K562 (cell line): Measurements from ENCODE around the gene BZW2. TPM values are rescaled to one million over a fixed set of nuclear protein-coding genes. Genes with fewer than 3 reads are reported as not detected.
A peak's percentile ranks its signal among the peaks of the same experiment; 100 is the strongest.

Experiments used
- CBX1 ChIP-seq: sonication (generic); IDR thresholded peaks from 2 replicates; pipeline ENCODE4 v1.6.1; 2016; ENCODE audit warnings: antibody characterized with exemption, low read depth, mild to moderate bottlenecking
- CLOCK ChIP-seq: fragments of 250-450 bp; sonication (Bioruptor Pico); IDR thresholded peaks from 2 replicates; pipeline ENCODE4 v1.4.0; 2020; ENCODE audit warnings: mild to moderate bottlenecking, moderate library complexity, borderline replicate concordance
- ELF1 ChIP-seq: fragments of 200-800 bp; sonication (Bioruptor generic); IDR thresholded peaks from 2 replicates; pipeline ENCODE4 v1.6.1; 2016; ENCODE audit warnings: missing genetic modification characterization, missing compliant biosample characterization
- RBBP5 ChIP-seq: fragments of 200-600 bp; sonication (generic); IDR thresholded peaks from 2 replicates; pipeline ENCODE4 v1.6.1; 2012; ENCODE audit warnings: borderline replicate concordance, mild to moderate bottlenecking, low read length, control low read depth, inconsistent platforms; ENCODE audit not compliant: insufficient read depth, poor library complexity, severe bottlenecking
- RUNX1 ChIP-seq: sonication (generic); IDR thresholded peaks from 2 replicates; pipeline ENCODE4 v1.6.1; 2016; ENCODE audit warnings: antibody characterized with exemption, low read depth
- SFPQ ChIP-seq: fragments of 200-400 bp; formaldehyde crosslinking; IDR thresholded peaks from 2 replicates; pipeline ENCODE4 v1.6.1; 2017; ENCODE audit warnings: mild to moderate bottlenecking, low read depth, low read length, moderate library complexity
- SMC3 ChIP-seq: conservative IDR thresholded peaks from 2 replicates; pipeline ENCODE4 v1.6.1; 2011; ENCODE audit warnings: low read depth, low read length, improper control_type of control experiment; ENCODE audit not compliant: insufficient read depth
- SUPT5H ChIP-seq: fragments of 450-650 bp; IDR thresholded peaks from 2 replicates; pipeline ENCODE4 v1.6.1; 2016
- TRIM25 ChIP-seq: fragments of 450-650 bp; IDR thresholded peaks from 2 replicates; pipeline ENCODE4 v1.7.0; 2016; ENCODE audit warnings: borderline replicate concordance
- ZC3H4 ChIP-seq: sonication (generic); formaldehyde crosslinking; IDR thresholded peaks from 2 replicates; pipeline ENCODE4 v1.9.0; 2021; ENCODE audit warnings: missing genetic modification reagents, borderline replicate concordance
- ZNF444 ChIP-seq: fragments of 250-450 bp; sonication (Bioruptor Pico); IDR thresholded peaks from 2 replicates; pipeline ENCODE4 v1.4.0; 2020; ENCODE audit warnings: mild to moderate bottlenecking, moderate library complexity
- polyA plus RNA-seq, 8 experiments: library from polyadenylated mRNA; depleted of rRNA in 4 of 8; stranded (reverse) in 5 of 8; unstranded in 3 of 8; fragments of >200 nt; fragmentation: Nextera tagmentation in 2 of 8; fragmentation: Illumina TruSeq in 1 of 8; extraction: Ambion mirVana in 2 of 8; extraction: Trizol in 1 of 8; gene quantifications; 2 replicates each; pipeline versions ENCODE4 v1.2.1 to v1.2.3, GENCODE V29; 2011 to 2014; ENCODE audit warnings: inconsistent platforms in 1 of 8, missing spikeins in 1 of 8
- total RNA-seq, 7 experiments: library from RNA; depleted of rRNA in 6 of 7; stranded (reverse); fragments of >200 nt in 6 of 7; fragmentation: Illumina TruSeq in 2 of 7; extraction: Trizol in 2 of 7; gene quantifications; 2 replicates each; pipeline versions ENCODE4 v1.2.1 to v1.2.3, GENCODE V29; 2011 to 2021; ENCODE audit warnings: low replicate concordance in 1 of 7
- TF ChIP-seq, protein P1 (sequence below): fragments of 450-650 bp; IDR thresholded peaks from 2 replicates; pipeline ENCODE4 v1.6.1; 2018; ENCODE audit warnings: mild to moderate bottlenecking, low read depth; ENCODE audit not compliant: partially characterized antibody
- TF ChIP-seq, protein P2 (sequence below): sonication (generic); formaldehyde crosslinking; IDR thresholded peaks from 2 replicates; pipeline ENCODE4 v1.8.1; 2022; ENCODE audit warnings: missing genetic modification reagents
- TF ChIP-seq, protein P3 (sequence below): IDR thresholded peaks from 2 replicates; pipeline ENCODE4 v1.6.1; 2012; ENCODE audit warnings: low read depth, low read length, improper control_type of control experiment, borderline replicate concordance

BZW2 gene
- total and polyA plus RNA-seq, 9 of the 15 experiments (the other 6 are each of a cell fraction or from before 2014, with no cell fraction given) = 140 to 316 (median 173) TPM

DNA sequence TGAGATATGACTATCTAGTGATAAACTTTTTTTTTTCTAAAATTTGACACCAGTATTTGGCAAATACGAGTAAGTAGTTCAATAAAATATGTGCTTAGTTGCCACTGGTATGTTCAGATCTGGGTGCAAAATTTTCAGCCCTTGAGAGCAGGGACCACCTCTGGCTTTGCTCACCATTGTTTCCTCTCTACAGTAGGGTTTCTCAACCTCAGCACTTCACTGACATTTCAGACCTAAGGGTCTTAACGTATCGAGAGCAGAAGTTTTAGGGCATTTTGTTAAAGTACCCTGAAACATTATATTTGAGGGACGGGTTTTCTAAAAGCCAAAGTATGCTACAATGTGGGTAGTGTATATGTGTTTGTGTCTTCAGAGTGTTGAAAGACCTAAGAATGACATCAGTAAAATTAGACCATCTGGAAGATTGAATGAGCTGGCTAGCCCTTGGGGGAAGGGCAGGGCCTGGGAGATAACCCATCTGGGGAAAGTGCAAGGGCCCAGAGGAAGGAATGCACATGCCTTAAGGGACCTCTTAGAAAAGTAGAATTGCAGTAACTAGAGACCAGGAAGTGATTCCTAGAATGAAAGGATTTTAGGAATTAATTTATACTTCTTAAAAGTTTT, 11.8 kb downstream of the BZW2 start (continued):
- no peak for TF ChIP-seq SFPQ
- no peak for TF ChIP-seq CLOCK (CRISPR knock-in tag)
- no peak for TF ChIP-seq SMC3
- TF ChIP-seq TRIM25 = no peak
- peak; percentile 67 for TF ChIP-seq ELF1 (tag)
- TF ChIP-seq ZC3H4 (CRISPR knock-in tag) = no peak
- TF ChIP-seq, protein P1, sequence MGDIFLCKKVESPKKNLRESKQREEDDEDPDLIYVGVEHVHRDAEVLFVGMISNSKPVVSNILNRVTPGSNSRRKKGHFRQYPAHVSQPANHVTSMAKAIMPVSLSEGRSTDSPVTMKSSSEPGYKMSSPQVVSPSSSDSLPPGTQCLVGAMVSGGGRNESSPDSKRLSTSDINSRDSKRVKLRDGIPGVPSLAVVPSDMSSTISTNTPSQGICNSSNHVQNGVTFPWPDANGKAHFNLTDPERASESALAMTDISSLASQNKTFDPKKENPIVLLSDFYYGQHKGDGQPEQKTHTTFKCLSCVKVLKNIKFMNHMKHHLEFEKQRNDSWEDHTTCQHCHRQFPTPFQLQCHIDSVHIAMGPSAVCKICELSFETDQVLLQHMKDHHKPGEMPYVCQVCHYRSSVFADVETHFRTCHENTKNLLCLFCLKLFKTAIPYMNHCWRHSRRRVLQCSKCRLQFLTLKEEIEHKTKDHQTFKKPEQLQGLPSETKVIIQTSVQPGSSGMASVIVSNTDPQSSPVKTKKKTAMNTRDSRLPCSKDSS = no peak
- TF ChIP-seq, protein P2, sequence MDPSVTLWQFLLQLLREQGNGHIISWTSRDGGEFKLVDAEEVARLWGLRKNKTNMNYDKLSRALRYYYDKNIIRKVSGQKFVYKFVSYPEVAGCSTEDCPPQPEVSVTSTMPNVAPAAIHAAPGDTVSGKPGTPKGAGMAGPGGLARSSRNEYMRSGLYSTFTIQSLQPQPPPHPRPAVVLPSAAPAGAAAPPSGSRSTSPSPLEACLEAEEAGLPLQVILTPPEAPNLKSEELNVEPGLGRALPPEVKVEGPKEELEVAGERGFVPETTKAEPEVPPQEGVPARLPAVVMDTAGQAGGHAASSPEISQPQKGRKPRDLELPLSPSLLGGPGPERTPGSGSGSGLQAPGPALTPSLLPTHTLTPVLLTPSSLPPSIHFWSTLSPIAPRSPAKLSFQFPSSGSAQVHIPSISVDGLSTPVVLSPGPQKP (CRISPR knock-in tag) = no peak
- TF ChIP-seq RUNX1 = no peak
- no peak for TF ChIP-seq ZNF444
- no peak for TF ChIP-seq CBX1
- TF ChIP-seq SUPT5H = no peak
- no peak for TF ChIP-seq RBBP5
- TF ChIP-seq, protein P3, sequence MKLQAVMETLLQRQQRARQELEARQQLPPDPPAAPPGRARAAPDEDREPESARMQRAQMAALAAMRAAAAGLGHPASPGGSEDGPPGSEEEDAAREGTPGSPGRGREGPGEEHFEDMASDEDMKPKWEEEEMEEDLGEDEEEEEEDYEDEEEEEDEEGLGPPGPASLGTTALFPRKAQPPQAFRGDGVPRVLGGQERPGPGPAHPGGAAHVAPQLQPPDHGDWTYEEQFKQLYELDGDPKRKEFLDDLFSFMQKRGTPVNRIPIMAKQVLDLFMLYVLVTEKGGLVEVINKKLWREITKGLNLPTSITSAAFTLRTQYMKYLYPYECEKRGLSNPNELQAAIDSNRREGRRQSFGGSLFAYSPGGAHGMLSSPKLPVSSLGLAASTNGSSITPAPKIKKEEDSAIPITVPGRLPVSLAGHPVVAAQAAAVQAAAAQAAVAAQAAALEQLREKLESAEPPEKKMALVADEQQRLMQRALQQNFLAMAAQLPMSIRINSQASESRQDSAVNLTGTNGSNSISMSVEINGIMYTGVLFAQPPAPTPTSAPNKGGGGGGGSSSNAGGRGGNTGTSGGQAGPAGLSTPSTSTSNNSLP = peak; percentile 87; the same call in 1 of the 2 replicates
